Measurements from ENCODE around the gene CIB4.
"Not testable (repeated sequence)": the region's sequence is repeated elsewhere in the genome, so short reads cannot be mapped to it uniquely, and the experiment has no call there.

The CIB4 gene

DNA sequence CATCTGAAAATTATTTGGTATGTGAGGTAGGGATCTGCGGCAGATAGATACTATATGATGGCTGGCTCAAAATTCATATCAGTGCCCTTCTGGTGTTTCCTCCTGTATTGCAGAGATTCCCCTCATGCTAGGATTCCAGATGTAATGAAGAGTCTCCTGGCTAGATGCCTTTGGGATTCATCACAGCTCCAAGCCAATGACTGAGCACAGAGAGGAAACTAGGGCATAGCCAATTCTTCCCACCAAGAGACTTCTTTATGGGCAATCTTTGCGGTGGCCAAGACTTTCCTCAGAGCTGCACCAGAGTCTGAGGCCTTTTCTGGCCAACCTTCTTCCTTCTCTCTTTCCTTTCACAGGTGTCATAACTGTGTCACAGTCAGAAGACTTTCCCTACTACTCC is 25.5 kb upstream of the CIB4 start:
- no peak for DNase-seq (ENCODE audit: low read depth)

DNA sequence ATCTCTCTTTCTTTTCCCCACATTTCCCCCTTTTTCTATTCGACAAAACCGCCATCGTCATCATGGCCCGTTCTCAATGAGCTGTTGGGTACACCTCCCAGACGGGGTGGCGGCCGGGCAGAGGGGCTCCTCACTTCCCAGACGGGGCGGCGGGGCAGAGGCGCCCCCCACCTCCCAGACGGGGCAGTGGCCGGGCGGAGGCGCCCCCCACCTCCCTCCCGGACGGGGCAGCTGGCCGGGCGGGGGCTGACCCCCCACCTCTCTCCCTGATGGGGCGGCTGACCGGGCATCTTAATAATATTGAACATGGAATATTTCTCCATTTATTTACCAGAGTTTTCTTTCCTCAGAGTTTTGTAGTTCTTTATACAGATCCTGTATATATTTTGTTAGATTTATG is 24.1 kb upstream of the CIB4 start:
- not testable (repeated sequence) for DNase-seq (ENCODE audit: low read depth)

- no peak for DNase-seq (ENCODE audit: low read depth)
These were observed 19.3 kb upstream of the CIB4 start for GRCh38 chr2:26660363-26660962.

- DNase-seq (ENCODE audit: low read depth) = no peak
These were observed 17.7 kb upstream of the CIB4 start for GRCh38 chr2:26658691-26659346.

DNA sequence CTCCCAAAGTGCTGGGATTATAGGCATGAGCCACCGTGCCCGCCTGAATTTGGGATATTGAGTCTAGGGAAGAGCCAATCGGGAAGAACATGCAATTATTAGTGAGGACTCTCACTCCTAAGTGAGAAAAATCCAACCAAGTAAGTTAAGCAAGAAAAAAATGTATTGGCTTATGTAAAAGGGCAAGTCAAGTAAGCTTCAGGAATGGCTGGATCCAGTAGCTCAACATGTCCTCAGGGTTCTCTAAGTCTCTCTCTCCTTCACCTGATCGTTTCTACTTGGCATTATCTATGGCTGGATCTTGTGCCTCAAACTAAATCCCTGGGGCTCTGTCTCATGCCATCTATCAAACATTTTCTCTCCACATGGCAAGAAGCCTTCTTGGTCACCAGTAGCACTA is 16.1 kb upstream of the CIB4 start:
- no peak for DNase-seq (ENCODE audit: low read depth)

GRCh38 chr2:26655611-26656195 is 14.5 kb upstream of the CIB4 start:
- DNase-seq (ENCODE audit: low read depth) = no peak

DNA sequence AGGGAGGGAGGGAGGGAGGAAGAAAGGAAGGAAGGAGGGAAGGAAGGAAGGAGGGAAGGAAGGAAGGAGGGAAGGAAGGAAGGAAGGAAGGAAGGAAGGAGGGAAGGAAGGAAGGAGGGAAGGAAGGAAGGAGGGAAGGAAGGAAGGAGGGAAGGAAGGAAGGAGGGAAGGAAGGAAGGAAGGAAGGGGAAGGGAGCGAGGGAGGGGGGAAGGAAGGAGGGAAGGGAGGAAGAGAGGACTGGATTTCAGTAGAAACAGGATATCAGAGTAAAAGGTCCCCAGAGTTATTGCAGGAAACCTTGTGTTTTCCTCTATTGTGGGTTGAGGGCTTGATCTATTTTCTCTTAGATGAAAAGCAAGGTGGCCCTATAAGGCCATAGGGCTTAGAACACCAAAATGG is 14.0 kb upstream of the CIB4 start:
- not testable (repeated sequence) for DNase-seq (ENCODE audit: low read depth)

GRCh38 chr2:26654061-26654340 is 12.8 kb upstream of the CIB4 start:
- no peak for DNase-seq (ENCODE audit: low read depth)

DNA sequence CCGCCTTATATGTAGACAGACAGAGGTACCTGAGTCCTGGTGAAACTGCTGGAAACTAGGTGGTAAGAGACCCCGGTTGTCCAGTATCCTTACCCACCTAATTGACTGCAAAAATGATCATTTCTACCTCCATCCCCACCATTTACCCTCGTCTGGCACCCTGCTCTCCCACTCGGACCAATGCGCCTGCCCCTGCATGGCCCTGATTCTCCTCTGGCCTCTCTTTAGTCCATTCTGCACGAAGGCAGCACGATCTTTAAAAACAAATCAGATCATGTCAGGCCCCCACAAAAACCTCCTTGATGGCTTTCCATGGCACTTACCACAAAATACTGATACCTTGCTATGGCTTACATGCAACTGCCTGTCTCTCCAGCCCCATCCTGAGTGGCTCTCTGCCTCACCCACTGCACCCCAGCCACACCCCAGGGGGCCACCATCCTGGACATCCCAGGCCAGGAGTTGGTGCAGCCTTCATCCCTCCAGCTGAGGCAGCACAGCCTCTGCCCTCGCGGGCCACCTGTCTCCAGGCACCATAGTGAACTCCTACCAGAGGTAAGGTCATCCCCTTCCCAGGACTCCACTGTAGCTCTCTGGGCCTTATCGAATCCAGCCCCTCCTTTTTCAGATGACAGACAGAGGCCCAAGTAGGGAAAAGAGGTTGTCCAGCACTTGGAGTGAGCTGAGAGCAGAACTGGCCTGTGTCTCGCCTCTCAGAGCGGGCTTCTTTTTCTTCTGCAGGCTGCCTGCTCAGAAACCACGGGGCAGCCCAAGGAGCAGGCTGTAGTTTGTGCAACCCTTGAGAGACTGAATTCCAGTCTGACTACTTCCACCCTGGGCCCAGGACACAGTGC is 12.3 kb upstream of the CIB4 start:
- no peak for DNase-seq (ENCODE audit: low read depth)

GRCh38 chr2:26652361-26653041 is 11.3 kb upstream of the CIB4 start:
- DNase-seq (ENCODE audit: low read depth) = peak; percentile 79

- no peak for DNase-seq (ENCODE audit: low read depth)
These were observed 10.6 kb upstream of the CIB4 start for GRCh38 chr2:26651799-26652198.

DNA sequence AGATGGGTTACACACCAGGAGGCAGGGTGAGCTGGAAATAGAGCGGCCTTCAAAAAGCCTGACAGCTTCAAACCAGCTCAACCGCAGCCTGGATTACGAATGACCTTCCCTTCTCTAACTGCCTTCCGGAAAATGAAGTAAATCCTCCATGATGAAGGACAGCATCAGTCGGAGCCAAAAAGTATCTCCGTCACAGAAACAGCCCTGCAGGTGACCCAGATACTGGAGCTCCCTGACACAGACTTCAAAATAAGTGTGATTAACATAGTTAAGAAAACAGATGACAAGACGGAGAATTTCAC is 10.3 kb upstream of the CIB4 start:
- peak; percentile 60 for DNase-seq (ENCODE audit: low read depth)

DNA sequence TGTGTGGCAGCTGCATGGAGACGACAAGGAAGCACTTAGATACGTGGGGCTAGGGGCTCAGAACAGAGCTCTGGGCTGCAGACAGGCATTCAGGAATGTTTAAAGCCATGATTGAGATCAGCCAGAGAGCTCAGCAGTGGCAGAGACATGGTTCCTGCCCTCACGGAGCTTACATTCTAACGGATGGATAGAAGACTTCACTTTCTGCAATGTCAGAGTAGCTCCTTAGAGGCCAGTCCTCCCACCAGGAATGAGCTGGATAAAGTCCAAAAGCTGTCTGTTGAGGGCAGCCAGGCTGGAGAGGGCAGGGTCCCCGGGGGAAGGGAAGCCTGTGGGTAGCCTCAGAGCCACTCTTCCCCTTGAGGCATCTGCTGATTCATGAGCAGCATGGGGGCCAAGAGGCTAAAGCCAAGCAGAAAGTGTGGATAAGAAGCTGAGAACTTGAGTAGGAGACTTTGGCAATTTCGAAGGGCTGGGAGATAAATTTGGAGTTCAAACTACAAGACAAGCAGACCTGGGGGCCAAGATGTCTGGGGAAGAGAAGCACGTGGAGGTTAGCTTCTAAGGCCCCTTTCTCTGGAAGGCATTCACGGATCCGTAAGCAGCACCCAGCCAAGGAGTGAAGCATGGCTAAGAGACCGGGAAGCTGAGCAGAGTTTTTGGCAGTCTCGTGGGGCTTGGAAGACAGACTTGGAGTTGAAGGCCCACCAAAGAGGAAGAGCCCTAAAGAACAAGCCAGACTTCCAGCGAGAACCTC is 9.7 kb upstream of the CIB4 start:
- DNase-seq (ENCODE audit: low read depth) = peak; percentile 35

GRCh38 chr2:26649992-26650712 is 9.0 kb upstream of the CIB4 start:
- no peak for DNase-seq (ENCODE audit: low read depth)

GRCh38 chr2:26649322-26649721 is 8.2 kb upstream of the CIB4 start:
- DNase-seq (ENCODE audit: low read depth) = no peak

DNA sequence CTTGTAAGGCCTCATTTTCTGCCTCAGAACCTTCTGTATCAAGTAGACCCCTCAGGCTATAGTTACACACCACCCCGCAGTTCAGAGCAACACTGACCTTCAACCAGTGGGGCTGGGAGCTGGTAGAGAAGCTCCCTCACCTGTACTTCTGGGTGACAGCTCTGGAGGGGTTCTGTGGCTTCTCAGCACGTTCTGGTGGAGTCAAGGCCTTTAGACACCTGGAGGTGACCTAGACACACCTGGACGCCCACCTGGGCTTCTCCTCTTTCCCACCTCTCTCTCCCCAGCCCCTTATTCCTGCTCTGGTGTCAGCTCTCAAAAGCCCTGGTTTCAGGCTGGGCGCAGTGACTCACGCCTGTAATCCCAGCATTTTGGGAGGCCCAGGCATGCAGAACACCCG is 7.3 kb upstream of the CIB4 start:
- no peak for DNase-seq (ENCODE audit: low read depth)

- no peak for DNase-seq (ENCODE audit: low read depth)
These were observed 6.8 kb upstream of the CIB4 start for GRCh38 chr2:26647981-26648380.

DNA sequence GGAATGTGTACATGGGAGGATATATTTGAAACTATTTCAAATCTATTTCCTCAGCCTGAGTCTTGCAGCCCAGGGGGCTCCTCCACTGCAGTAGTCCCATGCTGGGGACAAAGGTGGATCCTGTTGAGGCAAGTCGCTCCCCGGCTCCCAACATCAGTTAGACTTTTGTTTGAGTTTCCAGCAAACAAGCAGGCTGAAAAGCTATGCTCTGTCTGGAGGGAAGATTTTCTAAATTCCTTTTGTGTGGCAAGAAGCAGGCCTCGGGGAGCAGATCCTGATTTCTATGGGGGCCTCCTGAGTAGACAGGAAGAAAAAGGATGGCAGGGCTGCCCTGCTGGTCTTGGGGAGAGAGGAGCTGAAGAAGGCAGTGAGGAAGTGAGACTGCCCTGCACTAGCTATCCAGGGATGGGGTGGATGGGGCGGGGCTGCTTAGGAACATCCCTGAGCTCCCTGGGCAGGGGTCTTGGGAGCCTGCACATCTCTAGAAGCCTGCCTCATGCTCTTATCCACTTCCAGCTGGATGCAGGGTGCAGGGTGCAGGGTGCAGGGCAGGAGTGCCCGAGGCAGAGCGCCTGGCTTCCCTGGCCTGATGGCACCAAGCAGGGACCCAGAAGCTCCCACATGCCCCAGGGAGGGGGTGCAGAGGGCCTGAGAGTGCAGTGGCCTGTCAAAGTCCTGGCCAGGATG is 6.0 kb upstream of the CIB4 start:
- DNase-seq (ENCODE audit: low read depth) = no peak

- DNase-seq (ENCODE audit: low read depth) = no peak
These were observed 4.6 kb upstream of the CIB4 start for GRCh38 chr2:26645762-26646161.

- no peak for DNase-seq (ENCODE audit: low read depth)
These were observed 3.1 kb upstream of the CIB4 start for GRCh38 chr2:26644188-26644835.

All from amniotic epithelial cell (primary cell).